Parathyroid adenoma (tissue), 2 donors: Measurements from ENCODE around the gene PODXL.

Experiments used
- H2AFZ ChIP-seq: fragments of 300-600 bp; sonication (generic); one replicate; pipeline ENCODE4 v1.7.0; 2017; ENCODE audit warnings: antibody characterized with exemption, mild to moderate bottlenecking
- H3K27ac ChIP-seq: fragments of 300-600 bp; sonication (generic); one replicate; pipeline ENCODE4 v1.7.0; 2017
- H3K27me3 ChIP-seq: fragments of 300-600 bp; sonication (generic); one replicate; pipeline ENCODE4 v1.7.0; 2017; ENCODE audit warnings: low read length; ENCODE audit not compliant: control insufficient read depth, insufficient read depth
- H3K36me3 ChIP-seq: fragments of 300-600 bp; sonication (generic); one replicate; pipeline ENCODE4 v1.7.0; 2017; ENCODE audit warnings: low read length; ENCODE audit not compliant: control insufficient read depth, insufficient read depth
- H3K4me1 ChIP-seq: fragments of 300-600 bp; sonication (generic); one replicate; pipeline ENCODE4 v1.7.0; 2017; ENCODE audit warnings: control low read depth
- H3K4me2 ChIP-seq: fragments of 300-600 bp; sonication (generic); one replicate; pipeline ENCODE4 v1.7.0; 2017; ENCODE audit warnings: low read length
- H3K4me3 ChIP-seq: fragments of 300-600 bp; sonication (generic); one replicate; pipeline ENCODE4 v1.7.0; 2017; ENCODE audit warnings: low read depth, low read length
- H3K79me2 ChIP-seq: fragments of 300-600 bp; sonication (generic); one replicate; pipeline ENCODE4 v1.7.0; 2017; ENCODE audit warnings: control low read depth
- H3K9ac ChIP-seq: fragments of 300-600 bp; sonication (generic); one replicate; pipeline ENCODE4 v1.7.0; 2017; ENCODE audit warnings: mild to moderate bottlenecking
- H3K9me3 ChIP-seq: fragments of 300-600 bp; sonication (generic); one replicate; pipeline ENCODE4 v1.7.0; 2017; ENCODE audit warnings: low read length; ENCODE audit not compliant: control insufficient read depth
- CTCF ChIP-seq: fragments of 300-600 bp; sonication (generic); IDR thresholded peaks from one replicate; pipeline ENCODE4 v1.7.0; 2017; ENCODE audit warnings: antibody characterized with exemption, mild to moderate bottlenecking
- donor health status: primary hyperparathyroidism.

PODXL gene

GRCh38 chr7:131495669-131496498, 60.5 kb downstream of the PODXL start:
- Histone ChIP-seq H3K27me3 (no peaks in the 10 kb centered on the region), H3K79me2 (no peaks in the 10 kb centered on the region), H3K9me3 (no peaks in the 10 kb centered on the region), H3K9ac (no peak overlapping the region), H3K4me1 (no peaks in the 10 kb centered on the region), H3K4me3 (no peak overlapping the region), H3K4me2 (no peak overlapping the region), H3K27ac (no peak overlapping the region), H2AFZ (no peak overlapping the region), H3K36me3 (no peaks in the 10 kb centered on the region)
- no peak for TF ChIP-seq CTCF

GRCh38 chr7:131494182-131494581, 62.2 kb downstream of the PODXL start:
- TF ChIP-seq CTCF, result no peak
- Histone ChIP-seq H3K9ac (no peak overlapping the region), H3K36me3 (no peaks in the 10 kb centered on the region), H3K27me3 (no peaks in the 10 kb centered on the region), H3K9me3 (no peaks in the 10 kb centered on the region), H2AFZ (no peak overlapping the region), H3K4me3 (no peak overlapping the region), H3K79me2 (no peaks in the 10 kb centered on the region), H3K4me2 (no peak overlapping the region), H3K4me1 (no peaks in the 10 kb centered on the region), H3K27ac (no peak overlapping the region)

- Histone ChIP-seq H3K4me3 (no peak overlapping the region), H3K27me3 (no peaks in the 10 kb centered on the region), H3K36me3 (no peaks in the 10 kb centered on the region), H3K27ac (no peak overlapping the region), H3K4me2 (no peak overlapping the region), H3K9me3 (no peaks in the 10 kb centered on the region), H3K9ac (no peak overlapping the region), H2AFZ (no peak overlapping the region), H3K4me1 (no peaks in the 10 kb centered on the region), H3K79me2 (no peaks in the 10 kb centered on the region)
- TF ChIP-seq CTCF, result no peak
Measured at GRCh38 chr7:131493581-131493980, 62.8 kb downstream of the PODXL start.

GRCh38 chr7:131493081-131493480, 63.3 kb downstream of the PODXL start:
- Histone ChIP-seq H3K27ac (no peak overlapping the region), H3K4me3 (no peak overlapping the region), H3K36me3 (no peaks in the 10 kb centered on the region), H3K27me3 (no peaks in the 10 kb centered on the region), H3K4me1 (no peaks in the 10 kb centered on the region), H3K9me3 (no peaks in the 10 kb centered on the region), H3K9ac (no peak overlapping the region), H2AFZ (no peak overlapping the region), H3K4me2 (no peak overlapping the region), H3K79me2 (no peaks in the 10 kb centered on the region)
- TF ChIP-seq CTCF, result no peak

- no peak for TF ChIP-seq CTCF
- no peak overlapping the region for H2AFZ ChIP-seq
- no peak overlapping the region for H3K27ac ChIP-seq
- H3K27me3 ChIP-seq, result no peaks in the 10 kb centered on the region
- H3K4me1 ChIP-seq, result no peaks in the 10 kb centered on the region
- H3K4me3 ChIP-seq, result no peak overlapping the region
- H3K36me3 ChIP-seq, result no peaks in the 10 kb centered on the region
- no peak overlapping the region for H3K4me2 ChIP-seq
- H3K9me3 ChIP-seq, result no peaks in the 10 kb centered on the region
- no peak overlapping the region for H3K9ac ChIP-seq
- no peaks in the 10 kb centered on the region for H3K79me2 ChIP-seq
Measured at GRCh38 chr7:131489881-131490280, 66.5 kb downstream of the PODXL start.
